BE2C (cell line): ENCODE measurements around the gene AUTS2.

Experiments used
- DNase-seq: peaks from one replicate; pipeline ENCODE4 v3.0.0-alpha.2; 2020
- H3K27me3 ChIP-seq: fragments of 250-450 bp; sonication (Bioruptor Pico); 2 replicates; pipeline ENCODE4 v1.5.1; 2020; ENCODE audit warnings: mild to moderate bottlenecking
- H3K36me3 ChIP-seq: fragments of 250-450 bp; sonication (Bioruptor Pico); 2 replicates; pipeline ENCODE4 v1.5.1; 2020; ENCODE audit warnings: mild to moderate bottlenecking
- H3K4me1 ChIP-seq: fragments of 250-450 bp; sonication (Bioruptor Pico); 2 replicates; pipeline ENCODE4 v1.5.1; 2020
- H3K4me3 ChIP-seq: 2 replicates; pipeline ENCODE4 v1.5.1; 2011; ENCODE audit warnings: low read depth, low read length
- H3K9me3 ChIP-seq: fragments of 250-450 bp; sonication (Bioruptor Pico); 2 replicates; pipeline ENCODE4 v1.5.1; 2020
- TF ChIP-seq, protein P1 (sequence below): IDR thresholded peaks from 2 replicates; pipeline ENCODE4 v1.5.1; 2012; ENCODE audit warnings: mild to moderate bottlenecking, low read depth, low read length

AUTS2 gene

DNA sequence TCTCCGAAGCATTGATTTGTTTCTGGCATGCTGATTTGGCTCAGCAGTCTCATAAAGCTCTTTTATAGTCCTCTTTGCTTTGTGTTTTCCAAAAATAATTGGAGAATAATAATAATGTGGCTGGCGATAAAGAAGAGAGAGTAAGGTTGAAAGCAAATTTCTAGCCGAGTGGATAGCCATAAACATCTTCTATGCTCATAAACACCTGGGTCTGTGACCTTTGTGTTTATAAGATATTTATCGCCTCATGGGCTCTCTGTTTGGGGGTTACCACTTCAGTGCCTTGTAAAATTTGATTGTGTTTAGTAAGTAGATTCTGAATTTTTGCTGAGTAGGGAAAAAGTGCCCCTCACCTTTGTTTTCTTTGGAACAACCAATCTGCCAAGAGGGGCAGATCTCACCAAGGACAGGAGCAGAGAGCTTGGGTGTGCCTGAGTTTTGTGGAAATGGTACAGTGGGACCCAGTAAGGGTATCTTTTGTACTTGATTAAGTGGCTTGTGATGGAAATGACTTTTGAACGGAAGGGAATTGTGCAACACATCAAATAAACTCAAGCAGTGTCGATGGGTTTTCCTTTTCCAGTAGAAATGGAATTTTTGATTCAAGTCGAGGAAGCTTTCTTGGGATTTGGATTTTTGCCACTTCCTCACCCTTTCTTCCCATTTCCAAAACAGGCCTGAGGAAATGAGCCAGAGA, 220.5 kb downstream of the AUTS2 start:
- DNase-seq, result no peak
- Histone ChIP-seq H3K9me3 (no peaks in the 10 kb centered on the region), H3K4me1 (peaks cover 28% of the 10 kb centered on the region), H3K36me3 (no peaks in the 10 kb centered on the region), H3K27me3 (no peaks in the 10 kb centered on the region), H3K4me3 (no peak overlapping the region)
- TF ChIP-seq, protein P1, sequence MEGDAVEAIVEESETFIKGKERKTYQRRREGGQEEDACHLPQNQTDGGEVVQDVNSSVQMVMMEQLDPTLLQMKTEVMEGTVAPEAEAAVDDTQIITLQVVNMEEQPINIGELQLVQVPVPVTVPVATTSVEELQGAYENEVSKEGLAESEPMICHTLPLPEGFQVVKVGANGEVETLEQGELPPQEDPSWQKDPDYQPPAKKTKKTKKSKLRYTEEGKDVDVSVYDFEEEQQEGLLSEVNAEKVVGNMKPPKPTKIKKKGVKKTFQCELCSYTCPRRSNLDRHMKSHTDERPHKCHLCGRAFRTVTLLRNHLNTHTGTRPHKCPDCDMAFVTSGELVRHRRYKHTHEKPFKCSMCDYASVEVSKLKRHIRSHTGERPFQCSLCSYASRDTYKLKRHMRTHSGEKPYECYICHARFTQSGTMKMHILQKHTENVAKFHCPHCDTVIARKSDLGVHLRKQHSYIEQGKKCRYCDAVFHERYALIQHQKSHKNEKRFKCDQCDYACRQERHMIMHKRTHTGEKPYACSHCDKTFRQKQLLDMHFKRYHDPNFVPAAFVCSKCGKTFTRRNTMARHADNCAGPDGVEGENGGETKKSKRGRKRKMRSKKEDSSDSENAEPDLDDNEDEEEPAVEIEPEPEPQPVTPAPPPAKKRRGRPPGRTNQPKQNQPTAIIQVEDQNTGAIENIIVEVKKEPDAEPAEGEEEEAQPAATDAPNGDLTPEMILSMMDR, result no peak

DNA sequence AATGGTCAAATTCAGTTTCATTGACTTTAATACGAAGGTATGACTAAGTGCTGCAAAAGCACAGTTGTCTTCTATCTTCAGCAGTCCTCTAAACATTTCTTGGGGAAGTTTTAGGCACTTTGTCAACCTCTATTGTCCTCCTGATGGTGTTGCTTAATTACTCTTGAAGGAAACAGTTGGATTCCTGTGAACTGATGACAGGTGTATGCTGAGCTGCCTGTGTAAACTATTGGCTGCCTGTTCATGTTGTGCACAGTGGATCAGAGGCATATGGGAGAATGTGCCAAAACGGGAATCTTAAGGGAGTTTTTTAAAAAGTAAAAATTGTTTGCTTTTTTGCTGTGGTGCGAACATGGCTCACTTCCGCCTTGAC, 221.0 kb downstream of the AUTS2 start:
- Histone ChIP-seq H3K9me3 (no peaks in the 10 kb centered on the region), H3K4me1 (peaks cover 28% of the 10 kb centered on the region), H3K36me3 (no peaks in the 10 kb centered on the region), H3K4me3 (no peak overlapping the region), H3K27me3 (no peaks in the 10 kb centered on the region)
- TF ChIP-seq, protein P1, result no peak
- no peak for DNase-seq

DNA sequence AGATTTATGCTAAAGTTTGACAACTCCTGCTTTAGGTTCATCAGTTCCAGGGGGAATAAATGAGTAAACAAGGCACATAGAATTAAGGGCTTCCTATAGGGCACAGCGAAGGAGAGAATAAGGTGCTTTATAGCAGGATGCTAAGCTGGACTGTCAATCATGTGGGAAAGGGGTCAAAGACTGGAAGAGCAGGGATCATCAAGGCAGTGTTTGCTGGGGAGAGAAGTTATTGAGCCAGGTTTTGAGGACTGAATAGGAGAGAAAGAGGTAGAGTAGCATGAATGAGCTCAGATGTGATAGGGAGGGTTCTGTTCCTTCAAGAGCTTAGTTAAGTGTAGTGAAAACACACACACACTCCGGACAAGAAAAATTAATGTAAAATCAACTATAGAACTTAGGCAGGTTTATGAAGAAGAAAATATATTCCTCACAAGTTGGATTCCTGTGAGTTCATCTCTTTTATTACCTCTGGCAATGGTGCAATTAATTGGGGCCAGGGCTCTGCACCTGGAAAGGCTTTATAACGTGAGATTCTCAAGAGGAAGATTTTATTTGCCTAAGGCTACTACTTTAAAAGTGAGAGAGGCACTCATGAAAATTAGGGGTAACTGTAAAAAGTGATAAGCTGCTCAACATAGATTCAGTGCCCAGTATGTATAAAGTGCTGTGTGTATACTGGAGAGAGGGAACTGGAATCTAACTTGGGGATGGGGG, 222.4 kb downstream of the AUTS2 start:
- no peaks in the 10 kb centered on the region for H3K27me3 ChIP-seq
- no peak overlapping the region for H3K4me3 ChIP-seq
- TF ChIP-seq, protein P1, result no peak
- no peaks in the 10 kb centered on the region for H3K9me3 ChIP-seq
- no peaks in the 10 kb centered on the region for H3K36me3 ChIP-seq
- no peak for DNase-seq
- peaks cover 33% of the 10 kb centered on the region for H3K4me1 ChIP-seq

DNA sequence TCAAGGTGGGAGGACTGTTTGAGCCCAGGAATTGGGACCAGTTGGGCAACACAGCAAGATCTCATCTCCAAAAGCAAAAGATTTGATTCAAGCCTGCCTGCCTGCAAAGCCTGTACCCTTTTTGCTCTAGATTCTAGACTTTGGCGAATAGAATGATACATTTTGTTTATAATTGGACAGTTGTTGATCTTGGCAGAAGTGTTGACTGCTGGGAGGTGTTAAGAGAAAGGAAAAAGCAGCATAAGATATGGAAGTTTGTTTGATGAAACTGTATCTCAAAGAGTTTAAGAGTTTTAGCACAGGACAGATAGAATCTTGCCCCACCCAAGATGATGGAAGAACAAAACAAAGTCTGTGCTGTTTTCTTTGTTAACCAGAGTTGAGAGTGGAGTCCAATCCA, 224.1 kb downstream of the AUTS2 start:
- no peaks in the 10 kb centered on the region for H3K36me3 ChIP-seq
- peaks cover 30% of the 10 kb centered on the region for H3K4me1 ChIP-seq
- H3K27me3 ChIP-seq, result no peaks in the 10 kb centered on the region
- H3K4me3 ChIP-seq, result no peak overlapping the region
- TF ChIP-seq, protein P1, result no peak
- DNase-seq, result no peak
- no peaks in the 10 kb centered on the region for H3K9me3 ChIP-seq

DNA sequence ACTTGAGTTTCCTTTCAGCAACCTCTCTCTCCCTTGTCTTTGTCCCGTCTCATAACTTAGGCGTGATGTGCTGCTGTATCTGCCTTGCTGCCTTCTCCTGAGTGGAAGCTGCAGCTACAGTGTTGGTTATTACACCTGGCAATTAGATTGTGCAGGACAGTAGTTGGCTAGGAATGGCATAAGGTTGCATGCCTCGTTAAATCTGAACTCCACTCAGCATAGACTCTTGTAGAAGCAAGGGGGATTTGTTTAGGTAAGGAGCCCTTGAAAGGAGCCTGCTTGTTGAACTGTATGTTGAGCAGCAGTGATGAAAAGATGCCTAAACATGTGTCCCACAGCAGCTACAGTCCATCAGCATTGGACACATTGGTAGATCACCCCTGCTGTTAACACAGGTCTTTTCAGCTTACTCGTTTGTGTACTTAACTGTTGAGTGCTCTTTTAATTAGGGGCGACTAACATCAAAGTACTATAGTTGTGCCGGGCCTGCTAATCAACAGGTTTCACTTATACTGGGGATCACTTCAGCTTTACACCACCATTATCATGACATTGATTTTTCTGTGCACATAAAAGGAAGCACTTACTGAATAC, 225.0 kb downstream of the AUTS2 start:
- Histone ChIP-seq H3K4me1 (peaks cover 21% of the 10 kb centered on the region), H3K27me3 (no peaks in the 10 kb centered on the region), H3K4me3 (no peak overlapping the region), H3K36me3 (no peaks in the 10 kb centered on the region), H3K9me3 (no peaks in the 10 kb centered on the region)
- TF ChIP-seq, protein P1, result no peak
- DNase-seq, result no peak
